ENCODE measurements around the gene STX4.

DNA sequence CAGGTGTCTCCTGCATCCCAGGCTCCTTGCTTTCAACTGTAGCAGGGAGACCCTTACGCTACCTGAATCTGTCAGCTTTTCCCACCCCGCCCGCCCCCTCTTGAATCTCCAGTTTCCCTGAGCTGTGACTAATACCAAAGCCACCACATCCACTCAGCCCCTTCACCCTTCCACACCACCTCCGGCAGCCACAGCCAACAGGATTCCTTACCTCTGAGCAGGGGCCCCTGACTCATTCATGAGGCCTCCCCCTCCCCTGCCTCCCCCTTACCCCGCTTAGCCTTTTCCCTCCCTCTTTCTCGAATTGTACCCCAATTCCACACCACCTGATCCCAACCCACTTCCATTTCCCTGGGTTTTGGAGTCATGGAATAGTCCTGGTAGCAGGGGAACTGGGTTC, 25.2 kb upstream of the STX4 start:
- TF ChIP-seq, protein P1, sequence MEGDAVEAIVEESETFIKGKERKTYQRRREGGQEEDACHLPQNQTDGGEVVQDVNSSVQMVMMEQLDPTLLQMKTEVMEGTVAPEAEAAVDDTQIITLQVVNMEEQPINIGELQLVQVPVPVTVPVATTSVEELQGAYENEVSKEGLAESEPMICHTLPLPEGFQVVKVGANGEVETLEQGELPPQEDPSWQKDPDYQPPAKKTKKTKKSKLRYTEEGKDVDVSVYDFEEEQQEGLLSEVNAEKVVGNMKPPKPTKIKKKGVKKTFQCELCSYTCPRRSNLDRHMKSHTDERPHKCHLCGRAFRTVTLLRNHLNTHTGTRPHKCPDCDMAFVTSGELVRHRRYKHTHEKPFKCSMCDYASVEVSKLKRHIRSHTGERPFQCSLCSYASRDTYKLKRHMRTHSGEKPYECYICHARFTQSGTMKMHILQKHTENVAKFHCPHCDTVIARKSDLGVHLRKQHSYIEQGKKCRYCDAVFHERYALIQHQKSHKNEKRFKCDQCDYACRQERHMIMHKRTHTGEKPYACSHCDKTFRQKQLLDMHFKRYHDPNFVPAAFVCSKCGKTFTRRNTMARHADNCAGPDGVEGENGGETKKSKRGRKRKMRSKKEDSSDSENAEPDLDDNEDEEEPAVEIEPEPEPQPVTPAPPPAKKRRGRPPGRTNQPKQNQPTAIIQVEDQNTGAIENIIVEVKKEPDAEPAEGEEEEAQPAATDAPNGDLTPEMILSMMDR (IDR thresholded peaks at IDR 0.05), result no peak
- TF ChIP-seq POLR2A (IDR thresholded peaks at IDR 0.05) (no peak), EP300 (IDR thresholded peaks at IDR 0.05) (no peak)
